Measurements from ENCODE around the gene IRAK1. TPM values are rescaled to one million over a fixed set of nuclear protein-coding genes. Genes with fewer than 3 reads are reported as not detected.

The IRAK1 gene
- total and polyA plus RNA-seq, 2 of the 8 experiments (the other 6 are each of a cell fraction or from before 2014, with no cell fraction given): 26.6 to 41.7 TPM

GRCh38 chrX:153964105-153964504 is 55.6 kb downstream of the IRAK1 start (continued):
- TF ChIP-seq SRF (IDR thresholded peaks at IDR 0.05; ENCODE audit: low read depth, low read length): no peak
